Smooth muscle cell (in vitro differentiated cells): Measurements from ENCODE around the gene SIM1. TPM values are rescaled to one million over a fixed set of nuclear protein-coding genes. Genes with fewer than 3 reads are reported as not detected.

Experiments used
- DNase-seq: peaks from one replicate; lab custom pipeline; 2025; ENCODE audit not compliant: unreplicated experiment; lab: John Stamatoyannopoulos, UW
- H2AFZ ChIP-seq: fragments of 200-600 bp; sonication (generic); 2 replicates; pipeline ENCODE4 v1.6.0; 2016; ENCODE audit warnings: antibody characterized with exemption, low read depth, mild to moderate bottlenecking
- H3F3A ChIP-seq: fragments of 200-600 bp; sonication (generic); 2 replicates; pipeline ENCODE4 v1.6.0; 2017; ENCODE audit warnings: antibody characterized with exemption, low read depth
- H3K27ac ChIP-seq: fragments of 200-600 bp; sonication (generic); 2 replicates; pipeline ENCODE4 v1.5.1; 2016; ENCODE audit warnings: low read depth, mild to moderate bottlenecking
- H3K27me3 ChIP-seq: fragments of 200-600 bp; sonication (generic); 2 replicates; pipeline ENCODE4 v1.6.1; 2016; ENCODE audit warnings: low read depth, mild to moderate bottlenecking
- H3K36me3 ChIP-seq: fragments of 200-600 bp; sonication (generic); 2 replicates; pipeline ENCODE4 v1.5.1; 2016; ENCODE audit warnings: low read depth
- H3K4me1 ChIP-seq: fragments of 200-600 bp; sonication (generic); 2 replicates; pipeline ENCODE4 v1.5.1; 2016; ENCODE audit warnings: low read depth
- H3K4me2 ChIP-seq: fragments of 200-600 bp; sonication (generic); 2 replicates; pipeline ENCODE4 v1.6.0; 2016; ENCODE audit warnings: mild to moderate bottlenecking
- H3K4me3 ChIP-seq: fragments of 200-600 bp; sonication (generic); 2 replicates; pipeline ENCODE4 v1.5.1; 2016; ENCODE audit warnings: mild to moderate bottlenecking
- H3K79me2 ChIP-seq: fragments of 200-600 bp; sonication (generic); 2 replicates; pipeline ENCODE4 v1.6.0; 2016; ENCODE audit warnings: low read depth, mild to moderate bottlenecking
- H3K9ac ChIP-seq: fragments of 200-600 bp; sonication (generic); 2 replicates; pipeline ENCODE4 v1.6.0; 2016; ENCODE audit warnings: low read depth
- H3K9me3 ChIP-seq: fragments of 200-600 bp; sonication (generic); replicated peaks from 2 replicates; pipeline ENCODE4 v1.5.1; 2016; ENCODE audit warnings: low read depth
- H4K20me1 ChIP-seq: fragments of 200-600 bp; sonication (generic); 2 replicates; pipeline ENCODE4 v1.6.0; 2016; ENCODE audit warnings: low read depth
- WGBS: methylation state at CpG from one replicate; pipeline ENCODE4 v1.1.7; 2016; ENCODE audit warnings: low lambda C conversion rate; 5-methylcytosine and 5-hydroxymethylcytosine counted together
- polyA plus RNA-seq: library from polyadenylated mRNA; unstranded; fragments of >200 nt; fragmentation: Nextera tagmentation; extraction: Ambion mirVana; gene quantifications from 2 replicates; pipeline ENCODE4 v1.2.1, GENCODE V29; 2016
- total RNA-seq: library from RNA; depleted of rRNA; stranded (reverse); fragments of >200 nt; gene quantifications from 2 replicates; pipeline ENCODE4 v1.2.3, GENCODE V29; 2014
- TF ChIP-seq, protein P1 (sequence below): fragments of 200-600 bp; sonication (generic); IDR thresholded peaks from 2 replicates; pipeline ENCODE4 v1.5.1; 2017; ENCODE audit warnings: borderline replicate concordance, mild to moderate bottlenecking, antibody characterized with exemption; ENCODE audit not compliant: insufficient read depth, poor library complexity, severe bottlenecking

Gene SIM1
- total and polyA plus RNA-seq, 2 experiments from 2014 or later, result not detected

DNA sequence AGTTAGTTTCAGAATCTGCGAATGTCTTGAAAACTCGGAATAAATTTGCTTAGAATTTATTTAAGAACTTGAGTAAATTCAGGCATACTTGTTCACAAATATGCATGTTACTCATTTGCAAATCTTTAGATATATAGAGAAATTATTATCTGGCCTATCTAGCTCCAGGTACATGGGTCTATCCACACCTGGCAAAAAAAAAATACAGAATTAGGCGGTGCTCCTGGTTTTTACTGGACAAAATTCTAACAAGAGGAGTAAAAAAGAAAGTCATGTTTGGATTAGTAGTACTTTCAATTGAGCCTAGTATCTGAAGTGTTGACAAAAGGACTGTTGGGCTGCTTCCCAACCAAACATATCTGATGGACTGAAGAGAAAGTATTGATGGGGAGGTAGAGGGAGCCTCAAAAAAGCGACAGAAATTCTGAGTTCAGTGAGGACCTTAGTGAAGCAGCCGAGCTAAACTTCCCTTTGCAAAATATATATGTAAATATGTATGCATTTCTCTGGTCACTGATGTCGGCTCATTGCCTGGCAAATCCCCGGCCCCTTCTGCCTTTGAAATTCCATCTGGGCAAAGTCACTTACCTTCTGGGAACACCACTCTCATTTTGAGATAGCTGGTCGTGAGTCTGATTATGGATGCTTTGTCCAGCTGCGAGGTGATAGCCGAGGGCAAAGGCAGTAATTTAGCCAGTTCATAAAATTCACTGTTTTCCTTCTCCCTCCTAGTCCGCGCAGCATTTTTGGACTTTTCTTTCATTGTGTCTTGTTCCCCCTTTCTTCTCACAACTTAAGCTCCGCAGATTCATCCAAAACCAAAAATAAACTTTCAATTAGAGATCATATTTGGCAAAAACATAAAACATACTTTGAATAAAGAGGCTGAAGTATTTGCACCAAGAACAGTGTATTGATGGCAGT lies 1.8 kb downstream of the SIM1 start:
- Histone ChIP-seq H3K9me3 (no peaks in the 10 kb centered on the region), H3K27me3 (peaks cover 100% of the 10 kb centered on the region), H3K4me3 (no peak overlapping the region), H4K20me1 (no peaks in the 10 kb centered on the region), H3K9ac (no peak overlapping the region), H3K4me2 (no peak overlapping the region), H2AFZ (no peak overlapping the region), H3K36me3 (no peaks in the 10 kb centered on the region), H3K4me1 (peaks cover 17% of the 10 kb centered on the region), H3F3A (no peaks in the 10 kb centered on the region), H3K27ac (no peak overlapping the region), H3K79me2 (no peaks in the 10 kb centered on the region)
- TF ChIP-seq, protein P1, sequence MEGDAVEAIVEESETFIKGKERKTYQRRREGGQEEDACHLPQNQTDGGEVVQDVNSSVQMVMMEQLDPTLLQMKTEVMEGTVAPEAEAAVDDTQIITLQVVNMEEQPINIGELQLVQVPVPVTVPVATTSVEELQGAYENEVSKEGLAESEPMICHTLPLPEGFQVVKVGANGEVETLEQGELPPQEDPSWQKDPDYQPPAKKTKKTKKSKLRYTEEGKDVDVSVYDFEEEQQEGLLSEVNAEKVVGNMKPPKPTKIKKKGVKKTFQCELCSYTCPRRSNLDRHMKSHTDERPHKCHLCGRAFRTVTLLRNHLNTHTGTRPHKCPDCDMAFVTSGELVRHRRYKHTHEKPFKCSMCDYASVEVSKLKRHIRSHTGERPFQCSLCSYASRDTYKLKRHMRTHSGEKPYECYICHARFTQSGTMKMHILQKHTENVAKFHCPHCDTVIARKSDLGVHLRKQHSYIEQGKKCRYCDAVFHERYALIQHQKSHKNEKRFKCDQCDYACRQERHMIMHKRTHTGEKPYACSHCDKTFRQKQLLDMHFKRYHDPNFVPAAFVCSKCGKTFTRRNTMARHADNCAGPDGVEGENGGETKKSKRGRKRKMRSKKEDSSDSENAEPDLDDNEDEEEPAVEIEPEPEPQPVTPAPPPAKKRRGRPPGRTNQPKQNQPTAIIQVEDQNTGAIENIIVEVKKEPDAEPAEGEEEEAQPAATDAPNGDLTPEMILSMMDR, result no peak
- 7% methylated on average over 13 of the region's 13 CpGs for WGBS
- no peak for DNase-seq

GRCh38 chr6:100461917-100462705 lies 2.6 kb downstream of the SIM1 start:
- Histone ChIP-seq H3K27ac (no peak overlapping the region), H3K36me3 (no peaks in the 10 kb centered on the region), H3K27me3 (peaks cover 100% of the 10 kb centered on the region), H2AFZ (no peak overlapping the region), H3K79me2 (no peaks in the 10 kb centered on the region), H3K4me3 (no peak overlapping the region), H3K4me2 (no peak overlapping the region), H3K4me1 (peaks cover 17% of the 10 kb centered on the region), H4K20me1 (no peaks in the 10 kb centered on the region), H3K9me3 (no peaks in the 10 kb centered on the region), H3F3A (no peaks in the 10 kb centered on the region), H3K9ac (no peak overlapping the region)
- no peak for DNase-seq
- TF ChIP-seq, protein P1, result no peak
- 3% methylated on average over 3 of the region's 3 CpGs for WGBS

DNA sequence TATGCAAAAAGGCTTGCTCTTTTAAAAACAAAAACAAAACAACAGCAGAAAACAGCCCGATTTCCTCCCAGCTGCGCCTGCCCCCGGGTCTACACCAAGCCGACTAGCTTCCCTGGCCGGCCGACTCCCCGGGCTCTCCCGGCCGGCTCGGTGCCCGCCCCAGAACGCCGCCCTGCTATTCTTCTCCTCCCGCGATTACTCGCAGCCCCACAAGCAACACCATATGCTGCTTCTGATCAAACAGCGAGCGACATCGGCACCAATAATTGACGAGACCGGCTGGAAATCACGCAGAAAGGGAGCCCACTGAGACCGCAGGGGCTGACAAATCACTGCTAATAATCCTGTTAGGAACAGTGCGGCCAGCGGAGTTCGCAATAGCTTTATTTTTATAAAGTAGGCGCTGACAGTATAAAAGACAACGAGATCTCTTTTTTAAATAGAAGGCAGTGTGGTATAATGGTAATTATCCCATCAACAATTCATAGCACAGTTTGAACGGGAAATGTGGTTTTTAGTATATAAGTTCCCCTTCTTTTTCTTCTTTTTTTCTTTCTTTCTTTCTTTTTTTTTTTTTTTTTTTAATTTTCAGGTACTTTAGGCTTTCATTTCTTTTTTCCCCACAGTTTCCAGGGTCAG lies 3.3 kb downstream of the SIM1 start:
- Histone ChIP-seq H3K9me3 (no peaks in the 10 kb centered on the region), H3K79me2 (no peaks in the 10 kb centered on the region), H2AFZ (no peak overlapping the region), H3K27me3 (peaks cover 100% of the 10 kb centered on the region), H3K36me3 (no peaks in the 10 kb centered on the region), H4K20me1 (no peaks in the 10 kb centered on the region), H3K4me2 (peak overlapping the region; percentile 53), H3K4me1 (peaks cover 17% of the 10 kb centered on the region), H3K4me3 (no peak overlapping the region), H3K27ac (no peak overlapping the region), H3F3A (no peaks in the 10 kb centered on the region), H3K9ac (no peak overlapping the region)
- TF ChIP-seq, protein P1, result no peak
- 2% methylated on average over 29 of the region's 29 CpGs for WGBS
- DNase-seq, result no peak
